ENCODE measurements around the gene CHST15.

Gene CHST15

GRCh38 chr10:124116771-124117510, 23.5 kb upstream of the CHST15 start:
- TF ChIP-seq CTCF (IDR thresholded peaks at IDR 0.05; ENCODE audit: borderline replicate concordance, insufficient read depth, low read depth, low read length) = no peak
- no peak overlapping the region for H3K4me3 ChIP-seq (ENCODE audit: low read depth, low read length)

GRCh38 chr10:124114696-124115095, 21.3 kb upstream of the CHST15 start:
- TF ChIP-seq CTCF (IDR thresholded peaks at IDR 0.05; ENCODE audit: borderline replicate concordance, insufficient read depth, low read depth, low read length) = no peak
- no peak overlapping the region for H3K4me3 ChIP-seq (ENCODE audit: low read depth, low read length)

GRCh38 chr10:124112891-124113580, 19.6 kb upstream of the CHST15 start:
- no peak for TF ChIP-seq CTCF (IDR thresholded peaks at IDR 0.05; ENCODE audit: borderline replicate concordance, insufficient read depth, low read depth, low read length)

GRCh38 chr10:124110882-124111281, 17.5 kb upstream of the CHST15 start:
- TF ChIP-seq CTCF (IDR thresholded peaks at IDR 0.05; ENCODE audit: borderline replicate concordance, insufficient read depth, low read depth, low read length) = no peak
- H3K4me3 ChIP-seq (ENCODE audit: low read depth, low read length) = no peak overlapping the region

More at GRCh38 chr10:124112891-124113580, 19.6 kb upstream of the CHST15 start:
- H3K4me3 ChIP-seq (ENCODE audit: low read depth, low read length) = no peak overlapping the region

- no peak overlapping the region for H3K4me3 ChIP-seq (ENCODE audit: low read depth, low read length)
- no peak for TF ChIP-seq CTCF (IDR thresholded peaks at IDR 0.05; ENCODE audit: borderline replicate concordance, insufficient read depth, low read depth, low read length)
Measured at GRCh38 chr10:124109261-124109660, 15.9 kb upstream of the CHST15 start.

GRCh38 chr10:124107072-124107471, 13.7 kb upstream of the CHST15 start:
- no peak overlapping the region for H3K4me3 ChIP-seq (ENCODE audit: low read depth, low read length)
- no peak for TF ChIP-seq CTCF (IDR thresholded peaks at IDR 0.05; ENCODE audit: borderline replicate concordance, insufficient read depth, low read depth, low read length)

All from GM12875 (cell line).